Kidney capillary endothelial cell (primary cell): Measurements from ENCODE around the gene HIGD1A.
"Not testable (repeated sequence)": the region's sequence is repeated elsewhere in the genome, so short reads cannot be mapped to it uniquely, and the experiment has no call there.

Experiments
- DNase-seq: peaks from one replicate; pipeline ENCODE4 v3.0.0-alpha.2; 2018; ENCODE audit warnings: low spot score

Gene HIGD1A

GRCh38 chr3:42829083-42829627 is 24.9 kb upstream of the HIGD1A start:
- no peak for DNase-seq

DNA sequence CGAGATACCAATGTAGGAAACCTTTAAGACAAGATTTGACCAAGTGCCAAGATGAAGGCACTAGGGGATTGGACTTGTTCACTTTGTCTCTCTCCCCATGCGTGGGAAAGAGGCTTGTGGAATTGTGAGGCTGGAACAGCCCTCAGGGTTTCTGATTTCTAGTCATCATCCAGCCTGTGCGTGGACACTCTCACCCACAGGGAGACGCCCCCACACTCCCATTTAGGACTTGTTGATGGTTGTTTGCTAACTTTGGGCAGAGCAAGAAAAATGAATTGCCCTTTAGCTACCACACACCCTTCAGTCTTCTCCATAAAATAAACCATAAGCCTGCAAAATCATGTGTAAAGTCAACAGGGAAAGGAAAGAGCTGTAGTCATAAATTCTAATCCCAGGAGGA is 23.4 kb upstream of the HIGD1A start:
- no peak for DNase-seq

DNA sequence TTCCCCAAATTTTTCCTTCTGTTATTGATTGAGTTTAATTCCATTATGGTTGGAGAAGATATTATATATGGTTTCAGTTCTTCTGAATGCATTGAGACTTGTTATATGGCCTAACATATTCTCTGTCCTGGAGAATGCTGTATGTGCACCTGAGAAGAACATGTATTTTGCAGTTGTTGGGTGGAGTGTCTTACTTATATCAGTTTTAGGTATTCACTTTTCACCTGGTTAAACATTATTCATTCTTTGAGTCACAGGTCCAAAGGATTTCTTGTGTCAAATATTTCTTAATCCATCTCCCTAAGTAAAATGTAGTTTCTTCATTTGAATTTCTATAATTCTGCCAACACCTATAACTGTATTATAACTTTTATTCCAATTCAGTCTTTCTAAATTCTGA is 22.7 kb upstream of the HIGD1A start:
- no peak for DNase-seq

GRCh38 chr3:42826141-42826540 is 21.9 kb upstream of the HIGD1A start:
- no peak for DNase-seq

DNA sequence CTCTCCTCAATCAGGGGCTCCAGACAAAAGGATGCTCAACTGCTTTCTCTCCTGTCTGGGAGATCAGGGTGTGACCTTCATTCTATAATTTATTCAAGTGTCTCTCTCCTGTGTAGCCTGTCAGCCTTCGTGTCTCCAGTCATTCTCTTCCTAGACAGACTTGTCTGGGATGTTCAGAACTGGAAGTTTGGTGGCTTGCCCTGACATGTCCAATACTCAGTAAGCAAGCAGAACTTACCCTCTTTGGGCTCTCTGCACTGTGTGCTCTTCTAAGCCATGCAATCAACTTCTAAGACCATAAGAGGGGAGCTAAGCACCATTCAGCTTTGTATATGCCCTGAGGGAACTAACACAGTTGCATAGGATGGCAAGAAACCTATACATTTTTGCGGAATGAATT is 19.1 kb upstream of the HIGD1A start:
- no peak for DNase-seq

DNA sequence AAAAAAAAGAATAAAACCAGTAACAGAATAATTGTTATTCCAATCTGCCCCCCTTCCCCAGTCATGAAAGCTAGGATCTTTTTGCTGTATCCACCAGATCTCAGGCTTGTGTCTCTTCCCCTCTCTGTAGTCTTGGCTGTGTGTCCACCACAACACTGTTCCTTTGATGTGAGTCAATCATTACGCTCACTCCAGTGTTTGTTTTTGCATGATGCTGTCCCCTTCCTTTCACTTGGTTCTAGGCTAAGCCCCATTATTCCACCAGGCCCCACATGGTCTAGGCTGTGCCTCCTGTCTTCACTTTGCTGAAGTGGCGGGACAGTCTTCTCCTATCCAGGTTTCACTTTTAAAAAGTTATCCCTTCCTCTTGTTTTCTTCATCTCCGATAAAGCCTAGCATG is 18.5 kb upstream of the HIGD1A start:
- no peak for DNase-seq

DNA sequence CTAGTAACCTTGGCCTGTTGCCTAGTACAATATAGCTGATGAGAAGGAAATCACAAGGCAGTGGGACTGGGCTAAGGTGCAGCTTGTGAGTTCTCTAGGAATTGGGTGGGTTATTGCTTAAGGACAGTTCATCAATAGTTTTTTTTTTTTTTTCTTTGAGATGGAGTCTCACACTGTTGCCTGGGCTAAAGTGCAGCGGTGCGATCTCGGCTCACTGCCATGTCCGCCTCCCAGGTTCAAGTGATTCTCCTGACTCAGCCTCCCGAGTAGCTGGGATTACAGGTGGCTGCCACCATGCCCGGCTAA is 16.4 kb upstream of the HIGD1A start:
- DNase-seq = no peak

DNA sequence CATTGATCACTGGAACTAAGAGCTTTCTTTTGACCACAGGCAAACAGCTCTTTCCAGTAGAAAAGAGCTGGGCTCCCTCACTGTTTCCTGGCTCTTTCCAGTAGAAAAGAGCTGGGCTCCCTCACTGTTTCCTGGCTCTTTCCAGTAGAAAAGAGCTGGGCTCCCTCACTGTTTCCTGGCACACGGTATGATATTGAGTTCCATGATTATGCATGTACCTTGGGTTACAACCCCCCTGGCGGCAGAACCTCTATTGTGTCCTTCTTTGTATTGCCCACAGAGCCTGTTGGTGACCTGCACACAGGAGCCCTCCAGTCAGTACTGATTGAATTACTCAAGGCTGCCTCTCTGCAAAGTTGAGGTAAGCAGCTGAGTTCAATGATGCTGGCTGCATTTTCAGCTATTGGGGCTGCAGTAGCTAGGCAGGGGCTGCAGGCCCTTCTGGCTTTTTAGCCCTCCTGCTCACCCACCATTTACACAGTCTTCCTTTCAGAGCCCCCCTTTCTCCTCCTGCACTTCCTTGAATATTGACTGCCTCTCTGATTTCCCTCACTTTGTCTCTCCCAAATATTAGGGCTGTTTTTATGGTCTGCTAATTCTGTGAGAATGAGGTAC is 15.2 kb upstream of the HIGD1A start:
- no peak for DNase-seq

DNA sequence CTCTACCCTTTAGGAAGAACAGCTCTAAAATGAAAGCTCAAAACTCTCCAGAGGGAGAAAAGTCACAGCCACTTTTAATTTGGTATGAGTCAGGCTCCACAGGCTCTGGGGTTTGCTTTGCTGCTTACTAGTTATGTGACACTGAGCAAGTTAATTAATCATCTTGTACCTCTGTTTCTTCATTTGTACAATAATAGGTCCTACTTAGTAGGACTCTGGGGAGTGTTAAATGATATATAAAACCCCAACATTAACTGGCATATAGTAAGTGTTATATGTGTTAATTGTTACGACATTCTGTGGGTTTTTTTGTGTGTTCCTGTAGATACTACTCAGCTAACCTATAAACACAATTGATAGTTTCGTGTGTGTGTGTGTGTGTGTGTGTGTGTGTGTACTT is 11.5 kb upstream of the HIGD1A start:
- no peak for DNase-seq

DNA sequence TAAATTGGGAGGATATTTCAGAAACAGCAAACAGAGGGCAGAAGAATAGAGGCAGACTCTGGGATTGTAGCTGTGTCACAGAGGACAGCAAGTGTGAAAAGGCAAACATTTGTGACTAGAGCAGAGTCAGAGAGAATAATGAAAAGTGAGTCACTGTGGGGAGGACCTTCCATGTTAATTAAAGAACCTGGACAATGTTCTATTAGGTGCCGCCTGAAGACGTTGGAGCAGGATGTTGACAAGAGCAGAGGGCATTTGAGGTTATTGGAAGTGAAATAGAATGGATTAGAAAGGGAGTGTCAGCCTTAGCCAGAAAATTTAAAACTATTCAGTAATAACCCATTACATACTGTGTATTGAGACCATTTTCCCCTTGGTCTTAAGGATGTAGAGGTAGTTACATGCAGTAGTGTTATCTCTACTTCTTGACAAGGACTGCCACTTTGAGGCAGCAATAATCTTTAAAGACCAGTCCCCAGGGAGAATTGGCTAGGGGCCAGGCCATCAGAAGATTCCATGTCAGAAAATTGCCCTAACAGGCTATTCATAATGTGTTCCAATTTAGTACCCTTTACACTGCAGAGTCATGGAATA is 10.7 kb upstream of the HIGD1A start:
- peak; percentile 26 for DNase-seq

GRCh38 chr3:42814246-42814645 is 10.0 kb upstream of the HIGD1A start:
- no peak for DNase-seq

GRCh38 chr3:42811118-42811883 is 7.0 kb upstream of the HIGD1A start:
- not testable (repeated sequence) for DNase-seq

- not testable (repeated sequence) for DNase-seq
These were observed 6.4 kb upstream of the HIGD1A start for GRCh38 chr3:42810706-42811105.

DNA sequence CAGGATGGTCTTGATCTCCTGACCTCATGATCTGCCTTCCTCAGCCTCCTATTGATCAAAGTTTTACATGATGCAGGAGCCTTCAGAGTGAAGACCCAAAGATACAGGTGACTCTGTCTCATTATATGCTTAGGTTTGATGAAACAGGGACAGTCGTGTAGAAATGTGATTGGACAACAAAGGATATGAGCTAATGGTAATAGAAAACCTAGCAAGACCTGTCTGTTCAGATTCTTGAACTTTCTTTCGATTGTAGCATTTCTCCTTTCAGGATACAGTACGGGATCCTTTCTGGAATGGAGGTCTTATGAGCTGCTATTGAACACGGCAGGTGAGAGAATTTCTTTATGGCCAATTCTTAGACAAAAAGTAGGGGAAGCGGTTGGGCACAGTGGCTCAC is 4.9 kb upstream of the HIGD1A start, which contains the start of gene ACKR2:
Gene ACKR2, plus strand, starts transcription at position 244 of the 400 bp plus-strand sequence. CDS start 55,058 bp downstream, outside the sequence.
- no peak for DNase-seq

DNA sequence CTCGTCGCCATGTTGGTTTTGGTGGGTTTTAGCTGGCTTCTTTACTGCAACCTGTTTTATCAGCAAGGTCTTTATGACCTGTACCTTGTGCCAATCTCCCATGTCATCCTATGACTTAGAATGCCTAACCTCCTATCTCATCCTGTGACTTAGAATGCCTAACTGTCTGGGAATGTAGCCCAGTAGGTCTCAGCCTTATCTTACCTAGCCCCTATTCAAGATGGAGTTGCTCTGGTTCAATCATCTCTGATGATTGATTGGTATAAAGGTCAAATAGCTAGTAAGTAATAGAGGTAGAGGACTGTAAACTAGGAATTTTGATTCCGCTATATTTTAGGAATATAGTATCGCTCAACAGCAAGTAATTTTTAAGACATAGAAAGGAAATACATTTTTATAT is 3.6 kb upstream of the HIGD1A start:
- DNase-seq = no peak

DNA sequence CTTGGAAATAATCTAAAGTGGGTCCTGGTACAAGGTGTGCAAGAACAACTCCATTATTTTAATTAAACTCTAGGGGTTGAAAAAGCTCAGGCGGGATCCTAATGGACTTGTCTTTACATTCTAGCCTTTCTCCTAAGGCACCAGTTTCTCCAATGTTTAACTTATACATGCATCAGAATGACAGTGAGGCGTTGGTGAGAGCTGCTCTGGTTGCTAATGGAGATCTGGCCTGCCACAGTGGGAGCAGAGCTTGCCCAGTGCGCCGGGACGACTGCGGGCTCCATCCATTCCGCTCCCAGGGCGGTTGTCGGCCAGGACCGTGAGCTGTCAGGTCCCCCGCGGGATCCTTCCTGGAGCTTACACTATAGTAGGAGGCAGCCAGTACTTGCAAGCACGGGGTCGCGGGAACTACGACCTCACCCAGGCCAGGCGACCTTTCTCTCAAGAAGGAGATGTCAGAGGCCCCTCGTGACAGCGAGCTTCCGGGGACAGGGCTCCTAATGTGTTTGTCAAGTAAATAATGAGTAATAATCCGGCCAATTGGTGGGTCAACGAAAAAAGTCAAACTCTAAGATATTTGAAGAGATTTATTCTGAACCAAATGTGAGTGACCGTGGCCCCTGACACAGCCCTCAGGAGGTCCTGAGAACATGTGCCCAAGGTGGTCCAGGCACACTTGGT is 991 bp upstream of the HIGD1A start:
- DNase-seq = no peak

GRCh38 chr3:42804831-42805132 is 492 bp upstream of the HIGD1A start:
- DNase-seq = peak; percentile 19

- DNase-seq = peak; percentile 53
These were observed 730 bp downstream of the HIGD1A start for GRCh38 chr3:42803414-42804105.

- DNase-seq = no peak
These were observed 1.3 kb downstream of the HIGD1A start for GRCh38 chr3:42802876-42803413.

DNA sequence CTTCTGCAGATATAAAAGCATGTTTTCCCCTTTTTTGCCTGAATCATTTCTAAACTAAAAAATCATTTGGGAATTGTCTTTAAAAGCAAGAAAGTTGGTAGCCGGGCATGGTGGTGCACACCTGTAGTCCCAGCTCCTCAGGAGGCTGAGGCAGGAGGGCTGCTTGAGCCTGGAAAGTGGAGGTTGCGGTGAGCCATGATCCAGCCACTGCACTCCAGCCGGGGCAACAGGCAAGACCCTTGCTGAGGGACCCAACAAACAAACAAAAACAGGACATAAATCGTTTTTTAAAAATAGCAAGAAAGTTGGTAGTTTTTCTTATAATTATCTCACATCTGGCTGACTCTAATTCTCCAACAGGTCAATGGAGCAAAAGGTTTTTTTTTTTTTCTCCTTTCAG is 2.5 kb downstream of the HIGD1A start:
- DNase-seq = no peak

GRCh38 chr3:42801048-42801620 is 3.2 kb downstream of the HIGD1A start:
- no peak for DNase-seq

- DNase-seq = no peak
These were observed 4.0 kb downstream of the HIGD1A start for GRCh38 chr3:42800251-42800650.
